Astrocyte (in vitro differentiated cells and primary cell): ENCODE data around the gene GEMIN8.

Source experiments
- EZH2 ChIP-seq: IDR thresholded peaks from 2 replicates; pipeline ENCODE4 v1.6.1; 2012; ENCODE audit warnings: mild to moderate bottlenecking, low read length, inconsistent platforms; ENCODE audit not compliant: insufficient read depth
- TF ChIP-seq, protein P1 (sequence below): IDR thresholded peaks from 2 replicates; pipeline ENCODE4 v1.5.1; 2011; ENCODE audit warnings: low read depth, mild to moderate bottlenecking, inconsistent platforms, low read length, moderate library complexity; ENCODE audit not compliant: insufficient read depth

DNA sequence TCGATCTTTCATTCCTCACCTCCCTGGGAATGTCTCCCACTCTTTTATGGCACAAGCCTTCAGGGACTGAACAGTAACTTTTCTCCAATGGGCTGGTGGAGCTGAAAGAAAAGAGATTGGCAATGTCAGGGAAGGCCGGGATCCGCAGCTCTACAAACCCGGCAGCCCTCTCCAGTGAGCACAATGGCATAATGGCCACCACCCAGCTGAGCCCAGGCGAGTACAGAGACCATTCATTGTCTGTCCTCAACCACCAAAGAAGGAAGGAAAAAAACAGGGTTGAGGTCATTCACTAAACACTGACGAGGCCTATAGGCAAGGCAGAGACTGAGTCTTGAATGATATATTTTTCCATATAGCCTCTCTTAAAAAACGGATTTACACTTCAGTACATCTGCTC, 3.6 kb downstream of the GEMIN8 start:
- TF ChIP-seq, protein P1, sequence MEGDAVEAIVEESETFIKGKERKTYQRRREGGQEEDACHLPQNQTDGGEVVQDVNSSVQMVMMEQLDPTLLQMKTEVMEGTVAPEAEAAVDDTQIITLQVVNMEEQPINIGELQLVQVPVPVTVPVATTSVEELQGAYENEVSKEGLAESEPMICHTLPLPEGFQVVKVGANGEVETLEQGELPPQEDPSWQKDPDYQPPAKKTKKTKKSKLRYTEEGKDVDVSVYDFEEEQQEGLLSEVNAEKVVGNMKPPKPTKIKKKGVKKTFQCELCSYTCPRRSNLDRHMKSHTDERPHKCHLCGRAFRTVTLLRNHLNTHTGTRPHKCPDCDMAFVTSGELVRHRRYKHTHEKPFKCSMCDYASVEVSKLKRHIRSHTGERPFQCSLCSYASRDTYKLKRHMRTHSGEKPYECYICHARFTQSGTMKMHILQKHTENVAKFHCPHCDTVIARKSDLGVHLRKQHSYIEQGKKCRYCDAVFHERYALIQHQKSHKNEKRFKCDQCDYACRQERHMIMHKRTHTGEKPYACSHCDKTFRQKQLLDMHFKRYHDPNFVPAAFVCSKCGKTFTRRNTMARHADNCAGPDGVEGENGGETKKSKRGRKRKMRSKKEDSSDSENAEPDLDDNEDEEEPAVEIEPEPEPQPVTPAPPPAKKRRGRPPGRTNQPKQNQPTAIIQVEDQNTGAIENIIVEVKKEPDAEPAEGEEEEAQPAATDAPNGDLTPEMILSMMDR: no peak
- TF ChIP-seq EZH2: no peak
